SW480 (cell line): ENCODE measurements around the gene SYCE3.

Experiments used
- DNase-seq: peaks from one replicate; pipeline ENCODE4 v3.0.0-alpha.2; 2016; ENCODE audit warnings: low spot score

SYCE3 gene

DNA sequence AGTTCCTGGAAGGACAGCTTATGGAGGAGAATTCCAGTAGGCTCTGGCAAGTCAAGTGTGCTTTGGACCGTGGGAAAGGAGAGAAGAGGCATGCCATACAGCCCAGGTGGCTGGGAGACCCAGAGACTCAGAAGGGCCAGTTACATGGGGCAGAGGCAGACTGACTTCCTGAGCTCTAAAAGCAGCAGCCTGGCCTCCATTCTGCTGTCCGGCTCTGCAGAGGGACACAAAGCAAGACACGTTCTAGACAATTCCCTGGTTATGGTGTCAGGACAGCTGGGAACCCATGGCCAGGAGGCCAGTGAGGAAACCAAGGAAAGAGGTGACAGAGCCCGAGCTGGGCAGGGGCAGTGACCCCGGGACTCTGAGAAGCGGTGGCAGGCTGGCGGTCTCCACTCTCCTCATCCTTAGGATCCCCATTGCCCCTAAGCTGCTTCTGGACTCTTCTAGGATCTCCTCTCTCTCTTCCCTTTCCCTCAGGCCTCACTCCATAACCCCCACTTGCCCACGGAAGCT is 12.8 kb upstream of the SYCE3 start:
- DNase-seq: no peak

DNA sequence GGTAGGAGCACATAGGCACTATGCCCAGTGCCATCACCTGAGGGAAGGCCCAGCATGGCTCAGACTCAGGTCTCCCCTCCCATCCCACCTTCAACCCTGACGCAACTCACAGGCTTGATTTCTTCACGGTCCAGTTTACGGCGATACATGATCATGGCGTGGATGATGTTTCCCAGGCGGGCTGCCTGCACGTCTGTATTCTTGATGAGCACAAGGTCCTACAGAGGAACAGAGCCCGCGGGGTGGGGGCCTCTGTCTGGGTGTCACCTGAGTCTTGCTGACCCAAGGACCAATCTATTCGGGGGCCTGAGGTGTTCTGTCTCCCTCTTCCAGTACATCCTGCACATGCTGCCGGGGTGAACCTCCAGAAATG is 11.7 kb upstream of the SYCE3 start:
- DNase-seq: no peak

DNA sequence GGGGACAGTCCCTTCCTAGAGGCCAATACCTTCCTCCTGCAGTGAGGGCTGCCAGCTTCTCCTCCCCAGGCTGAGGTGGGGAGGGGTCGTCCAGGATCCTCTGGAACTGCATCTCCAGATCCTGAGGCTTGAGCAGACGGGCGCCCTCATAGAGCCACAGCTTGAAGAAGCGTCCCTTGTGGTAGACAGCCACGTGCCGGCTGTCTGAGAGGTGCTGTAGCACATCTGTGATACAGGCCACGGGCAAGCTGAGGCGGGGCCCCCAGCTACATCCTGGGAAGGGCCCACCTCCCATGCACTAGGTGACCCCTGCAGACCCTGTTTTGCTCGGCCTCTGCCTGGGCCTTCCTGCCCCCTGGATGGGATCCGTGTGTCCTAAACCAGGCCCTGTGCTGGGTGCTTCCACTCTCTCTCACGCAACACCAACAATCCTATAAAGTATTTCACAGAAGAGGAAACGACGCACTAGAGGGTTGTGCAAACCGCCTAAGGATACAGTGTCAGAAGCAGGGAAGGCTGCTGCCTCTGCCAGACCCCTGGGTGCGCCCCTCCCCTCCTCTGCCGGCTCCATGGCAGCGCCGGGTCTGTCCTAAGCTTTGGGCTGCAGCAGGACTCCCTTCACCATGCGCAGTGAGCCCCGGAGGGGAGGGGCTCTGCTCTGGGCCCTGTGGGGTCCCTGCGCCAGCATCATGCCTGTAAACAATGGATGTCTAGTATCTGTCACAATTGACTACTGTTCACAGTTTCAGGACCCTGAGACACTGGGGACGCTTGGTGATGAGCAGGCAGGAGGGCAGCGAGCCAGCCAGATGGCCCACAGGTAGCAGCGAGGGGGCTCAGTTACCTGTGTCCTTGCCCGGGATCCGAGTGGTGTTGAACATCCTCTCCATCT is 11.0 kb upstream of the SYCE3 start:
- DNase-seq: no peak

DNA sequence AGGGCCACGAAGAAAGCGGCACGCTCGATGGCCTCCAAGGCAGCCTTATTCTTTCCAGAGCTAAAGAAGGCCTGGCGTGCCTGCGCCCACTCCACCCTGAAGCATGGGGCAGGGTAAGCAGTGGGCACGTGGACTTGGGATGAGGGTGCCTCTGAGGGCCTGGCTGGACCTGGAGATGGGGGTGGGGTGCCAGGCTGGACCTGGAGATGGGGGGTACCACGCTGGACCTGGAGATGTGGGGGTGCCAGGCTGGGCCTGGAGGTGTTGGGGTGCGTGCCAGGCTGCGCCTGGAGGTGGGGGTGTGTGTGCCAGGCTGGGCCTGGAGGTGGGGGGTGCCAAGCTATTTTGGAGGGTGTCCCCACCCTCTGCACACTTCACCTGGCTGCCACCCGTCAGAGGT is 10.2 kb upstream of the SYCE3 start:
- DNase-seq: no peak

DNA sequence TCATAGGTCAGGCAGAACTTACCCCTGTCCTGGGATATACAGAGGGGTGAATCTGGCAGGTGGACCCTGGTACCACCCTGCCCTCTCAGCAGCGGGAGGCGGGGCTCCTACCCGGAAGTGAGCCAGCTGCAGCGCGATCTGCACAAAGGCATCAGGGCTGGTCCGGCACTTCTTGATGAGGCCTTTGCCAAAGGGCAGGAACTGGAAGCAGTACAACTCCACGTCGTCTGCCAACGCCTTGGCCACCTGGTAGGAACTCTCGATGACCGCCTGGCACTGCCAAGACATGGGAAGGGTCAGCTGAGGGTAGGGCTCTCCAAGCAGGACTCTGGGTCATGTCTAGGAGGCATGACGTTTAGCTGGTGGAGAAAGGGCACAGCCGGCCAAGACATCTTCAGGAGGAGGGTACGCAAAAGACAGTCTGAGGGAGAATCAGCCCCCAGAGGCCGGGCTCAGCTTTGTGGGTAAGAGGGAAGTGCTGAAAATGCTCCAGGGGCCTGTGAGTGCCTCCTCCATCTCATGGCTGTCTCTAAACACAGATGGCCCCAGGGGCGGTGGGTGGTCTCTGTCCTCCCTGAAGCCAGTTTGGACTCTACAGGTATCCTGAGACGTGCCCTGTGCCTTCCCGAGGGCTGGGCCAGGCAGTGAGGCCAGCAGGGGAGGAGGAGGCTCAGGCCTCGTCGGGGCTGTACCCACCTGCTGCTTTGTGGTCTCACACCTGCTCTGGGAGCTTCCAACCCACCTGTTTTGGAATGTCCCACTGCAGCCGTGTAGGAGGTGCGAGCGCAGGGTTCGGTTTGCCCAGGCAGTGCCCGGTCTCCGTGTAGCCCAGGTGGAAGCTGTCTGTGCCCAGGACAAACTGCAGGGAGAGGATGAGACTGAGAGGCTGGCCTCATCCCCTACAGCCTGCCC is 8.8 kb upstream of the SYCE3 start:
- DNase-seq: no peak

DNA sequence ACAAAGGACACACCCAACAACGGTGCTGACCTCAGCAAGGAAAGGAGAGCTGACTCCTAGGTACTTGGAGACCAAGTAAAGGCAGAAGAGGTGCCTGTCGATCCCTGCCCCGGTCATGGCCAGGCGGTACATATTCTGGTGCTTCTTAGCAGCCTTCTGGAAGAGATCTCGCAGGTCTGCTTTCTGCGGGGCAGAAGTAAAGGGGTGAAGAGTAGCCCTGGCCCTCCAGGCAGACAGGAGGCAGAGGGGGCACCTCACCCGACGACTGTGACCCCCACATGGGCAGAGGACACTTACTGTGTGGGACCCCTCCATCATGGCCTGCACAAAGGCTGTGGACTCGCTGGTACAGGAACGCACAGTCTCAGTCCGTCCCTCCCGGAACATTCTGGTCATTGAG is 8.1 kb upstream of the SYCE3 start:
- DNase-seq: no peak

DNA sequence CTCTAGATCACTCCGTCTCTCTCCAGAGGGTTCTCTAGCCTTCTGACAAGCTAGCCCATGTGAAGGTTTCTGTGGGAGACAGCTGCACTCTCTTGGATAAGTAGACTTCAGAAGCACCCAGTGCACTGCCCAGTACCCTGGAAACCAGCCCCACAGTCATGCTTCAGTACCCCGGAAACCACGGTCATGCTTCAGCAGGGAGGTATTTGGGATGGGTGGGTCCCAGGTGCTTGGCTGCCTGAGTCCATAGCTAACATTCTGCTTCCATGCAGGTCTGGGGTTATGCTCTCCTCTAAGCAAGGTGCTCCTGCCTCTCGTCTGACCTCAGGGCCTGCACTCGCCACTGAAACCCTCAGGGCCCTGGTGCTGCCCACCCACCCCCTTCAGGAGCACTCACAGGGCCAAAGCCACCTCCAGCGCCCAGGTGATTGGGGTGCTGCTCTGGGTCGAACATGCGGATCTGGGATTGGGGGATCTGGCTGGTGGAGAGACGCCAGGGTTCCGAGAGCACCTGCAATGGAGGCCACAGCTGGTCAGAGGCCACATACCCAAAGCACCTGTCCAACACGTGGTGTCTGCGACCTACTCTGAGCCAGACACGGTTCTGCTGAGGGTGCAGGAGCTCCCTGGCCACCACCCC is 7.3 kb upstream of the SYCE3 start:
- no peak for DNase-seq

DNA sequence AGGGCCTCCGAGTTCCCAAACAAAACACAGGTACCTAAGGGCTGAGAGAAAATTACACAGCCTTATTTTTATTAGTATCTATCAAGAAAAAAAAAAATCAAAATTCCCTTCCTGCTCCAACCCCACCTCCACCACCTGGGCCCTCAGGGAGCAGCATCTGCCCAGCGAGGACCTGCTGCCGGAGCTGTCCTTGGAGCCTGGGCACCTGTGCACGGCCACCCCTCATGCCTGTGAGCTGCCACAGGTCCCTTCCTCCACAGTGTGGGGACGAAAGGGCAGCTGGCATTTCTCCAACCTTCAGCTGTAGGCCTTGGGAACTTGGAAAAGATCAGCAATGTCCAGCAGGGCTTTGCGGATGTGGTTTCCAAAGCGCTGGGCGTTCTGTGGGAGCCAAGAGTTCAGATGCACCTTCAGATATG is 6.3 kb upstream of the SYCE3 start:
- DNase-seq: no peak

DNA sequence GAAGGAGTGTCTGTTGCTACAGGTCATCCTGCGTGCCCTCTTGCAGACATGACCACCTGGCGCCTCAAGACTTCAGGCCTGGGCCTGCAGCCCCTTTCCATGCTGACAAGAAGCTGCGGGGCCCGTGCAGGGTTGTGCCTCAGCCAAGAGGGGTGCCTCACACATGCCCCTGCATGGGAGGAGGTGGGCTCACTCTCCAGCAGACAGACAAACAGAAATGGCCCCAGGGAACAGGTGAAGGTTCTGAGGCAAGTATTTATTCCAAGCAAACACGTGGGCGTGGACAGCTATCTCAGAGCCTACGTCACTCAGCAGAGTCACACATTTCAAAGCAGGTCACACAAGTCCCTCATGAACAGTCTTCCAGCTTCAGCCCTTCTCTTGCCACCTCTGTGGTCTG is 5.9 kb upstream of the SYCE3 start:
- no peak for DNase-seq

DNA sequence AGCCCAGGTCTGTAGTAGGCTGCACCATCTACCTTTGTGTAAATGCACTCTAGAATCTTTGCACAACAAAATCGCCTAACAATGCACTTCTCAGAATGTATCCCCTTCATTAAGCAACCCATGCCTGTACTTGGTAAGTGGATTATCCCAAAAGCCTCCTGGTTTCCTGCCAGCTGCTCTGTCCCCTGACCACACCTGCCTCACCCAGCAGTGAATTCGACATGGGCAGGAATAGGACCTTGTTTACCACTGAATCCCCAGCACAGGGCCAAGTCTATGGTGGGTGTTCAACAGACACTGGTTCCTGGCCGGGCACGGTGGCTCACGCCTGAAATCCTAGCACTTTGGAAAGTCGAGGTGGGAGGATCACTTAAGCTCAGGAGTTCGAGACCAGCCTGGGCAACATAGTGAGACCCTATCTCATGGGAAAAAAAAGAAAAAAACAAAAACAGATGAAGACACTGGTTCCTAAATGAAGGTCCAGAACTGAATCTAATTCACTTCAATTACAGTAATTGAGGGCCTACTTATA is 5.1 kb upstream of the SYCE3 start:
- DNase-seq: no peak

DNA sequence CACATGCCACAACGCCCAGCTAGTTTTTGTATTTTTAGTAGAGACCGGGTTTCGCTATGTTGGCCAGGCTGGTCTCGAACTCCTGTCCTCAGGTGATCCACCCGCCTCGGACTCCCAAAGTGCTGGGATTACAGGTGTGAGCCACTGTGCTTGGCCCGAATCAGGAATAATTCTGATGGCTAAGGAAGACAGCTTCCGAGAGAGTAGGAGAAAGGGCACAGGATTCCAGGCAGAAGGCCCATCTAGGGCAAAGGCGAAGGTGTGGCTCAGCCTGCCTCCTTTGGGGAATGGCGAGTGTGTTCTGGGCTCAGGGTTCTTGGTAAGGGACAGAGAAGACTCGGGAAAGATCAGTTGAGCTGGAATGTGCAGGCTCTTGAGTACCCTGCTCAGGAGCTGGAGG is 1.6 kb upstream of the SYCE3 start:
- DNase-seq: no peak

DNA sequence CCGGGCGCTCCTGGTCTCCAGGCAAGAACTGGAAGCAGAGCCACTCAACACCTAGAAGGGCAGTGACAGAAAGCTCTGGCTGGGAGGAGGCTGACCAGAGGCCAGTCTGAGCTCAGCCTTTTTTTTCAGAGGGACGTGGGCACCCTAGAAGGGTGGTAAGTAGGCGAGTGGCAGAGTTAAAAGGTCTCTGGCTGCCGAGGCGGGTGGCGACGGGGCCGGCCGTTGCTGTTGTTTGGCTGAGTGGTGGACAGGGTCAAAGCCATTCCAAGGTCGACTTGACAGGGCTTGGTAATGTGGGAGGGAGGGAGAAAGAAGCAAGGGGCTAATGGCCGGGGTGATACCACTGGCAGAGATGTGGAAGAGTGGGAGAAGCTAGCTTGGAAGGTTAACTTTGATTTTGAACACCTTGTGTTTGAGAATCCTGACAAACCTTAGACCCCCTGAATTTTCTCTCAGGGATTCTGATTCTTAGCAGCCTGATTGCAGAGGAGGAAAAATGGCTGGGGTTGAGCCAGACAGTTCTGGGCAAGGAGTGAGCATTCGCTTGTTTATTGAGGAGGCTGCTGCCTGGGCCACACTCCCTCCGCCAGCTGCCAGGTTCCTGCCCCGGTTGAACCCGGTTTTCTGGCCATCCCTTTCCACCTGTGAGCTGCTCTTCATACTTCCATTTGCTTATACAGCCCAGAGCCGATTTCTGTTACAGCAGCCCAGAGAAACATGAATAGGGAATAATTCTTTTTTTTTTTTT is 868 bp upstream of the SYCE3 start:
- no peak for DNase-seq

DNA sequence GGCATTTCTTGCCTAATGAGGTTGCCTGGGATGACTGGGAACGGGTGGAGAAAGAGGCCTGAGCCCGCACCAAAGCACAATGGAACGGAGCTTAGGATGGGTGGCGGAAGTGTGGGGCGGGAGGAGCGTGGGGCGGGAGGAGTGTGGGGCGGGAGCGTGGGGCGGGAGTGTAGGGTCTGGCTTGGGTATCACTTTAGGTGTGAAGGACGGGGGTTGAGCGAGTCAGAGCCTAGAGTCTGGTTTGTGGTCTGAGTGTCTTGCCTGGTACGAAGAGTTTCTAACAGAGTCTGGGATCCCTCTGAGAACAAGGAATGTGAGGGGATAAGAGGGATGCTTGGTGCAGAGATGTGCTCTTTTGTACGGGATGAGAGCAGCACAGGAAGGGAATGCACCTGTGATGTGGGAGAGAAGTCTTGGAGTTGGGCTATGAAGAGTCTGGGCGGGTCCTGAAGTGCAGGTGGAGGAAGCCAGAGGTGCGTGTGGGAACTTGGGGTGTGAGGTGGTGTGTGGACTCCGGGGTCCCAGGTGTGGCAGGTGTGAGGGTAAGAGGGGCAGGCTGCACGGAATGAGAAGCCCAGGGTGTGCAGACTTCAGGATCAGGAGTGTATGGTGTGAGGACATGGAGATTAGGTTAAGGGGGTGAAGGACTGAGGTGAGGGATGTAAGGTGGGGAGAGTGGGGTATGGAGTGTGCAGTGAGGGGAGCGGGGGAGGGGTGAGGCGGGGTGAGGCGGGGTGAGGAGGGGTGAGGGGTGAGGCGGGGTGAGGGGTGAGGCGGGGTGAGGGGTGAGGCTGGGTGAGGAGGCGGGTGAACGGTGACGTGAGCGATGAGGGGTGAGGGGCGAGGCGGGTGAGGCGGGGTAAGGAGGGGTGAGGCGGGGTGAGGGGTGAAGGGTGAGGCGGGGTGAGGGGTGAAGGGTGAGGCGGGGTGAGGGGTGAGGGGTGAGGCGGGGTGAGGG is 1.0 kb downstream of the SYCE3 start:
- DNase-seq: peak; percentile 27

DNA sequence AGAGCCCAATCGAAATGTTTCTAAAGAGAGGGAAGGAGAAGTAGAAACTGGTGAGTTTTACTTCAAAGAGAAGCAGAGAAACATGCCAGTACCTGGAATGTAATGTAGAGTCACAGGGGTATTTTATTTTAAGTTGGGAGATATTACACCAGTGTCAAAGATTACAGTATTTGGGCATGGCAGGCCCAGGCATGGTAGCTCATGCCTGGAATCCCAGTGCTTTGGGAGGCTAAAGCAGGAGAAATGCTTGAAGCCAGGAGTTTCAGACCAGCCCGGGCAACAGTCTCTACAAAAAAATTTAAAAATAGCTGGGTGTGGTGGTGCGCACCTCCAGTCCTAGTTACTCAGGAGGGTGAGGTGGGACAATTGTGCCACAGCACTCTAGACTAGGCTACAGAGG is 2.7 kb downstream of the SYCE3 start:
- no peak for DNase-seq

DNA sequence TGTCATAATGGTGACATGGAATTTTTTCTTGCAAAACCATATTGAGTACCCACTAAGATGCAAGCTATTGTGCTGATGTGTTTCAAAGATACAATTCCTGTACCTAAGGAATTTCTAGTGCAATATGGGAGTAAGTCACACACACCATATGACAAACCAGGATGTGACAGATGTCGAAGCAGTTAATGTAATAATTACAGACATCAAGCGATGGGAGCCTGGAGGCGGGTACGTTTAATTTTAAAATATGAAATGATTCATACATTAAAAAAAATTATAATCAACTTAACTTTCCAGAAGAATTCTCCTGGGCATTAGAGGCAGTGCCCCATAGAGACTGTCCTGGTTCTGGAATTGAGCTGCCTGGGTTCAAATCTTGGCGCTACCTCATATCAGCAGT is 6.0 kb downstream of the SYCE3 start:
- DNase-seq: no peak

DNA sequence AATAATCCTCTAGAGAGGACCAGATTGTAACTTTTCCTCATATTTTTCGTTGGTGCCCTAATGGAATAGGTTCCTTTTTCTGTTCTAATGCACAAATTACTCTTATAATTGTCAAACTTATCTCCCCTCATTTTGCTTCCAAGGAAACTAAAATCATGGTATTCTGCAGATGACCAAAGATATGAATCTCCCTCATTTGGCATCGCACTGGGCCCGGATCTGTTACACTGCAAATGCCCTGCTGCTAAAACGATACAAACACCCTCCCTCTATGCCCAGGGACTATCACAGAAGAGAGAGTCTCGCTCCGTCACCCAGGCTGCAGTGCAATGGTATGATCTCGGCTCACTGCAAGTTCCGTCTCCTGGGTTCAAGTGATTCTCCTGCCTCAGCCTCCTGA is 9.4 kb downstream of the SYCE3 start:
- no peak for DNase-seq

DNA sequence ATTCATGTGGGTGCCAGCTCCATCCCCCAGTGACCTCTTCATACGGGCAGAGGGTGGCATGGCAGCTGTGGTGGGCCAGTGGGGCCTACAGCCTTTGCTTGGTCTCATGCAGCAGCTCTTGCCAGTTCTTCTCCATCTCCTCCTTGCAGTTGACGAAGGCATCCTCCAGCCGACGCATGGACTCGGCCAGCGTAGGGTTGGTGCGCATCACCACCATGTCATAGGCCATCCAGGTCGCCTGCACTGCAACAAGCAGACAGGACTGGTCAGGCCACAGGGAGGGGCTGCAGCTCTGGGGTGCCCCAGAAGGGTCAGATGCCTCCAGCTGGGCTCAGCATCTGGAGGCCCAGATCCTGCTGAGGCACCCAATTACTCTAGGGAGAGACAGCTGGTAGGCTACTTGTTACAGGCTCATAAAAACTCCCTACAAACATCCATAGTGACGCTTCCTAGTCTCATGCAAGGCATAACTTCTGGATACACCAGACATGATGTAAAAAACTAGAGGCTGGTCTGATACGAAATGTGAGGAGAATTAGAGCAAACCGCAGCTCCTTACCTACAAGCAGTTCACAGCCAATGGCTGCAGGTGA is 11.5 kb downstream of the SYCE3 start:
- no peak for DNase-seq

DNA sequence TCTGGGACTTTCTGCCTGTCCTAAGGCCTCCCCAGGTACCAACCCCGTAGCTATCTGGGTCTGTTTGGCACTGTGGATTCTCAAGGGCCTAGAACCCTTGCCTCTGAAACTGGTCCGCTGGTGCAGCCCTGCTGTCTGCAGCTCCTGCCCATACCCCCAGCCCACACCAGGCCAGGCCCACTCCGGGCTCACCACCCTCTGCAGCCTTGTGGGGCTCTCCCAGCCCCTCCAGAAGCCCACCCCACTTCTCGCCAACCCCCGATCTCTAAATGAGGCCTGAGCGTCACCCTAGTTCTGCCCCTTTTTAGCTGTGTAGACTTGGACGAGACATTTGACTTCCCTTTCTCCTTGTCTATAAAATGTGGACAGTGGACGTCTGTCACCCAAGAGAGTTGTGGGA is 12.3 kb downstream of the SYCE3 start:
- no peak for DNase-seq

DNA sequence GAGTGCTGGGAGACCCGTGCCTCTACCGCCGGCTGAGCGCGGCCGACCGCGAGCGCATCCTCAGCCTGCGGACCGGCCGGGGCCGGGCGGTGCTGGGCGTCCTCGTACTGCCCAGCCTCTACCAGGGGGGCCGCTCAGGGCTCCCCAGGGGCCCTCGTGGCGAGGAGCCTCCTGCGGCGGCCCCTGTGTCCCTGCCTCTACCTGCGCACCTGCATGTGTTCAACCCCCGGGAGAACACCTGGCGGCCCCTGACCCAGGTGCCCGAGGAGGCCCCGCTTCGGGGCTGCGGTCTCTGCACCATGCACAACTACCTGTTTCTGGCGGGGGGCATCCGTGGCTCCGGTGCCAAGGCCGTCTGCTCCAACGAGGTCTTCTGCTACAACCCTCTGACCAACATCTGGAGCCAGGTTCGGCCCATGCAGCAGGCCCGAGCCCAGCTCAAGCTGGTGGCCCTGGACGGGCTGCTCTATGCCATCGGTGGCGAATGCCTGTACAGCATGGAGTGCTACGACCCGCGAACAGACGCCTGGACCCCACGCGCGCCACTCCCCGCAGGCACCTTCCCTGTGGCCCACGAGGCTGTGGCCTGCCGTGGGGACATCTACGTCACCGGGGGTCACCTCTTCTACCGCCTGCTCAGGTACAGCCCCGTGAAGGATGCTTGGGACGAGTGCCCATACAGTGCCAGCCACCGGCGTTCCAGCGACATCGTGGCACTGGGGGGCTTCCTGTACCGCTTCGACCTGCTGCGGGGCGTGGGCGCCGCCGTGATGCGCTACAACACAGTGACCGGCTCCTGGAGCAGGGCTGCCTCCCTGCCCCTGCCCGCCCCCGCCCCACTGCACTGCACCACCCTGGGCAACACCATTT is 13.6 kb downstream of the SYCE3 start:
- no peak for DNase-seq
